ENCODE measurements around the gene SNX30.

- TF ChIP-seq SUZ12 (IDR thresholded peaks at IDR 0.05; ENCODE audit: extremely low read depth, insufficient read depth, insufficient read length), result no peak
- no peak for TF ChIP-seq YY1 (IDR thresholded peaks at IDR 0.05; ENCODE audit: insufficient read depth, insufficient read length)
- TF ChIP-seq ZNF274 (IDR thresholded peaks at IDR 0.05; ENCODE audit: low read depth, low read length), result no peak
Measured at GRCh38 chr9:112864403-112864802, 113.8 kb downstream of the SNX30 start.
